ENCODE results near the gene WNT4.

DNA sequence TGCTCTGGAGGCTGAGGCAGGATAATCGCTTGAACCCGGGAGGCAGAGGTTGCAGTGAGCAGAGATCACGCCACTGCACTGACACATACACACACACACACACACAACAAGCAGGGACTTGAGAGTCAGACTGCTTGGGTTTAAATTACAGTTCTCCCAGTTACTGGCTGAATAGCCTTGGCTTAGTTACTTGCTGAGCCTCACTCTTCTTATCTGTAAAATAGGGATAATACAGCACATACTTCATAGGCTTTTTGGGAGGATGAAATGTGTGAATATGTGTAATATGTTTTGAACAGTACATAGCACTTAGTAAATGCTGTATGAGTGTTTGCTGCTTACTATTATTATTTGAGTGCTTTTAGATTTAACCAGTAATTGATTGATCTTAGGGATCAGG, 66.6 kb downstream of the WNT4 start:
- TF ChIP-seq, protein P1, sequence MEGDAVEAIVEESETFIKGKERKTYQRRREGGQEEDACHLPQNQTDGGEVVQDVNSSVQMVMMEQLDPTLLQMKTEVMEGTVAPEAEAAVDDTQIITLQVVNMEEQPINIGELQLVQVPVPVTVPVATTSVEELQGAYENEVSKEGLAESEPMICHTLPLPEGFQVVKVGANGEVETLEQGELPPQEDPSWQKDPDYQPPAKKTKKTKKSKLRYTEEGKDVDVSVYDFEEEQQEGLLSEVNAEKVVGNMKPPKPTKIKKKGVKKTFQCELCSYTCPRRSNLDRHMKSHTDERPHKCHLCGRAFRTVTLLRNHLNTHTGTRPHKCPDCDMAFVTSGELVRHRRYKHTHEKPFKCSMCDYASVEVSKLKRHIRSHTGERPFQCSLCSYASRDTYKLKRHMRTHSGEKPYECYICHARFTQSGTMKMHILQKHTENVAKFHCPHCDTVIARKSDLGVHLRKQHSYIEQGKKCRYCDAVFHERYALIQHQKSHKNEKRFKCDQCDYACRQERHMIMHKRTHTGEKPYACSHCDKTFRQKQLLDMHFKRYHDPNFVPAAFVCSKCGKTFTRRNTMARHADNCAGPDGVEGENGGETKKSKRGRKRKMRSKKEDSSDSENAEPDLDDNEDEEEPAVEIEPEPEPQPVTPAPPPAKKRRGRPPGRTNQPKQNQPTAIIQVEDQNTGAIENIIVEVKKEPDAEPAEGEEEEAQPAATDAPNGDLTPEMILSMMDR (IDR thresholded peaks at IDR 0.05): no peak
- TF ChIP-seq POLR2A (IDR thresholded peaks at IDR 0.05) (no peak), POLR2AphosphoS5 (IDR thresholded peaks at IDR 0.05) (no peak), EP300 (IDR thresholded peaks at IDR 0.05) (no peak)

Measured in upper lobe of left lung (tissue), 4 donors.